GM18505 (cell line): ENCODE results near the gene PXYLP1.
A peak's percentile ranks its signal among the peaks of the same experiment; 100 is the strongest.

Experiments
- ATAC-seq: cut with Tn5 transposase; IDR thresholded peaks from one replicate; pipeline ENCODE4 v1.9.1; 2021; ENCODE audit not compliant: unreplicated experiment
- POLR2A ChIP-seq: IDR thresholded peaks from 4 replicates; pipeline ENCODE4 v1.6.1; 2011; ENCODE audit warnings: borderline replicate concordance; ENCODE audit not compliant: insufficient read depth, insufficient read length; ENCODE audit errors: extremely low read depth

PXYLP1 gene

GRCh38 chr3:141262308-141262705 lies 30.7 kb downstream of the PXYLP1 start:
- TF ChIP-seq POLR2A: no peak
- ATAC-seq: no peak

DNA sequence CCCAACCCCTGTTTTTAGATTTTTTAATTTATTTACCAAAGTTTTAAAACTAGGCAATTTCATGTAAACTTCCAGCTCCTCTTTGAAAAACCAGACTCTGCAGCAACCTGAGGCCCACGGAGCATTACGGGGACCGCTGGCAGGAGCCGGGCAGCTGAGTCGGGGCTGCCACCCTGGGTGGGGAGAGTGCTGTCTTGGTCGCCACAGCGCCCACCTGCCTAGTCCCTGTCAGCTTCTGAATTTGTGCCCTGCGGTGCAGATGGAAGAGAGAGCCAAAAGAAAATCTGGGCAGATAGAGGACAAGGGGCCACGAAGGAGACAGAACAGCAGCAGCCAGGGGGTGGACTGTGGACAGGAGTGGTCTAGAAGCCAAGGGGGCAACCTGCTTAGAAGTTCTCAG lies 34.6 kb downstream of the PXYLP1 start:
- ATAC-seq: no peak
- TF ChIP-seq POLR2A: no peak

GRCh38 chr3:141266797-141267555 lies 35.4 kb downstream of the PXYLP1 start:
- TF ChIP-seq POLR2A: no peak
- peak; percentile 67 for ATAC-seq

GRCh38 chr3:141267629-141268028 lies 36.0 kb downstream of the PXYLP1 start:
- ATAC-seq: no peak
- no peak for TF ChIP-seq POLR2A

DNA sequence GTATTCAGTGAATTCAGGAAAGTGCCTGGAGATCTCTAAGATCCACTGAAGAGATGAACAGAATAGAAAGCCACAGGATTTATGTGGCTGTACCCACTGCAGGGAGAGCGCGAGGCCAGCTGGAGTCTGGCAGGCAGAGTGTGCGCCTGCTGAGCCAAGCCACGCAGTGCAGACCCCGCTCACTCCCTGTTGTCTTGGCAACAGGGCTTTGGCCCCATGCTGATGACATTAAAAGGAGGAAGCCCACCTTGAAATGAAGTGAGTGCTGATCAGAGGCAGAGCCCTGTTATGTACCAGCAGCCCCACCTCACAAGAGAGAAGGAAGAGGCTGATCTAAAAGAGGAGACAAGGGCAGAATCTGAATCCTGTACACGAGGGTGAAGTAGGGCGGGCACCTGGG lies 36.7 kb downstream of the PXYLP1 start:
- ATAC-seq: no peak

GRCh38 chr3:141268791-141269190 lies 37.2 kb downstream of the PXYLP1 start:
- no peak for TF ChIP-seq POLR2A
- ATAC-seq: no peak

More for the DNA sequence above, 36.7 kb downstream of the PXYLP1 start:
- no peak for TF ChIP-seq POLR2A

GRCh38 chr3:141269961-141270360 lies 38.3 kb downstream of the PXYLP1 start:
- TF ChIP-seq POLR2A: no peak
- no peak for ATAC-seq

GRCh38 chr3:141271279-141272030 lies 39.8 kb downstream of the PXYLP1 start:
- no peak for TF ChIP-seq POLR2A
- ATAC-seq: no peak

DNA sequence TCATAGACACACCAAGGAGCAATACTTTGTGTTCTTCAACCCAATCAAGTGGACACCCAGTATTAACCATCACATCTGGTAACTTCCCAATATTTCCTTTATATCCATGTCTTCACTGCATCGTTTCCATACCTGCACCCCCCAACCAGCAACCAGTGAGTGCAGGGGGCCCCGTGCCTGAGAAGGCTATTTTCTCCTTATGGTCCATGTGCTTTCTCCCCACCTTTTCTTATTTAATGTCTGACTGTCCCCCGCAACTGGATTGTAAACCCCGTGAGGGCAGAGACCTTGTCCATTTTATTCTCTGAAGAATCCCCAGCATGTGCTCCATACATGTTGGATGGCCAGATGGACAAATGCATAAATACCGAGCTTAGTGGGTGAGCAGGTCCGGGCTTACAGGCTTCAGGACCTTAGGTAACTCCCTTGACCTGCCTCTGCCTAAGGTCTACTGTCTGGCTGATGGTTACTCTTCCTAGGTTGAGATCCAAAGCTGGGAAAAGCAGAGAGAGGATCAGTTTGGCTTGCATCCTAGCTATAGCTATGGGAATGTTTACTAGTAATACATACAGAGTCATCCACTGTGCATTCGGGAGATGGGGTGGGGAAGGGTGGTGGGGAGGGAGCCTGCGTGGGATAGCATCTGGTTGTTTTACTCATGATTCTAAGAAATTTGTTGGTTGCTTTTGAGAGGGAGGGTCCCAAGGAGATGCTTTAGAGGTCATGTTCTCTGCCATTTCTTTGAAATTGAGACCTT lies 41.5 kb downstream of the PXYLP1 start:
- no peak for ATAC-seq
- TF ChIP-seq POLR2A: no peak

DNA sequence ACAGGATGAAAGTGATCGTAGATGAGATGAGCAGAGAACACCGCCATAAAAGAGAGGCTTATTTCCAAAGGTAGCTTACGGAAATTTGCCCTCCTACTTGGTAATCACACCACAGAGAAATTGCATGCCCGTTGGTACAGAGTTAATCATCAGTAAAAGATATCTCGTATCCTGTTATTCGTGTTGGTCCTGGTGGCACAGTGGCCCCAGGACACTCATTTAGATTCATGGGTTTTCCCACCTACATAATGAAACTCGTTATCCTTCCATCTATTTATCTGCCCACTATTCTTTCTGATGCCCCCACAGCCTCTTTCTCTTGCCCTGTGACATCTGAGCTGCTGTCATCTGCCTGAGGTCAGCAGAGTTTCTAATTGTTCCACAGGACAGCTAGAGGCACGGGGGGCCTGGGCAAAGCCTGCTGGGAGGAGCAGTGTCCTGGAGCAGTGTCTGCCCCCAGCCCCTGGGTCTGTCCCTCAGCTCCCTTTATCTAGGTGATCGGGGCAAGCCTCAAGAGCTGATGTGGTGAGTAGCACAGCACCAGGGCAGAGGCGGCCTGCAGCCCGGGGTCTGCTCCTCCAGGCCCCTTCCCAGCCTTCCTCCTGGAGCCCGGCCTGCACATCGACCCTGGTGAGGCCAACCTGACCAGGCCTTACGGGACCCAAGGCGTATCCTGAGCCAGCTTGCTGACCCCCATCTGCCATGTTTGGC lies 42.2 kb downstream of the PXYLP1 start:
- TF ChIP-seq POLR2A: no peak
- ATAC-seq: no peak

DNA sequence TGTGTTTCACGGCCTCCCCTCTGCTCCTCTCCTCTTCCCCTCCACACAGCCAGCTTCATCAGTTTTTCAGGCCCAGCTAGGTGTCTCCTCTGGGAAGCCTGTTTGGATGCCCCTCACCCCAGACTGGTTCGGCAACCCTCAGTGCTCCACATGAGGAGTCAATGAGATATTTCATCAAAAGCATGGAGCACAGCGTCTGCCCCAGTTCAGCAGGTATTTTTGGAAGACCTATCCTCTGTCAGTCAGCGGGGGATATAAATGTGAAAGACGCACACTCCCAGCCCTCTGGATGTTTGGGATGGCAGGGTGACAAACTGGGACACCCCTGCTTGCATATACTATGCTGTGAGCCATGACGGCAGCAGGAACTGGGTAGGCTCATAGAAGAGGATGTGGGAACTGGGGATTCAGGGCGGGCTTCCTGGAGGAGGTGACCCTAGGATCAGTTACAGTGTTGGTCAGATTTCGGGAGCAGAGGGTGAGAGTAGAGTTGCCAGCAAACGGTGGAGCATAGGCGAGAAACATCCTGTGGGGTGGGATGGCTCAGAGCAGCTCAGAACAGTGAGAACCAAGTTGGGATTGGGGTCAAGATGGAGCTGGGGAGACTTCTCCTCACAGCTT lies 42.9 kb downstream of the PXYLP1 start:
- TF ChIP-seq POLR2A: no peak
- no peak for ATAC-seq

GRCh38 chr3:141275032-141275422 lies 43.4 kb downstream of the PXYLP1 start:
- no peak for ATAC-seq
- no peak for TF ChIP-seq POLR2A
